NCI-H2227 treated with DMSO at 0.1 percent for 48 hours (cell line): ENCODE measurements around the gene SYNDIG1.

Experiments
- DNase-seq: peaks from one replicate; lab custom pipeline; 2025; lab: John Stamatoyannopoulos, UW

SYNDIG1 gene

DNA sequence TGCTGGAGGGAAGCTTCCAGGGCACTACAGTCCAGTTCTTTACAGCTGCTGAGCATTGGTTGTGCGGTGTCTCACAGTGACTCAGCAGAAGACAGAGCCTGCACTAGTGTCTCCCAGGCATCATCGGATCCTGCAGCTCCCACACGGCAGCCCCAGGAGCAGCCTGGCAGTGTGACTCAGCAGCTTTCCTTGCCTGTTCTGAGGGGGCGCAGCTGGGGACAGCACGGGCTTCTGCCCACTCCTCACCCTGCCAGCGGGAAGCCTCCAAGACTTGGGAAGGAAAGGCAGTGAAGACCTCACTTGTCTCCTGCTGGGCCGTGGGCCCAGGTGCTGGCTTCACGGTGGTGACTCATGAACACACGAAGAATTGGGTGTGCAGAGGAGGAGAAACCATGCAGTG is 165.4 kb downstream of the SYNDIG1 start:
- no peak for DNase-seq

DNA sequence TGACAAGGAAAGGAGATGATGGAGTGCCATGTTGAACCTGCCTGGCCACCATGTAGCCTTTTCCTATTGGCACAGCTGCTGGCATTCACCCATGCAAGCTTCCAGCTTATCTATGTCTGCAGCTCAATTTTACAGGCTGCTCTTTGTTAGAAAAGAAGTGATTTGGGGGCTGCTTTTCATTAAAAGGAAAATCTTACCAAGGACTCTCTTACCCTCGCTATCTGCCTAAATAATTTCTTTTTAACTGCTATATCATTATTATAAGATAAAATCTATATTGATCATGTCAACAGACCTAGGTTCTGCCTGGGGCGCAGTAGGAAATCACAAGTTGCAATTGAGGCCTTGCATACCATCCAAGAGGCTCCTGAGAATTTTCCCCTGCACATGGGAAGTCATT is 167.2 kb downstream of the SYNDIG1 start:
- DNase-seq, result no peak

DNA sequence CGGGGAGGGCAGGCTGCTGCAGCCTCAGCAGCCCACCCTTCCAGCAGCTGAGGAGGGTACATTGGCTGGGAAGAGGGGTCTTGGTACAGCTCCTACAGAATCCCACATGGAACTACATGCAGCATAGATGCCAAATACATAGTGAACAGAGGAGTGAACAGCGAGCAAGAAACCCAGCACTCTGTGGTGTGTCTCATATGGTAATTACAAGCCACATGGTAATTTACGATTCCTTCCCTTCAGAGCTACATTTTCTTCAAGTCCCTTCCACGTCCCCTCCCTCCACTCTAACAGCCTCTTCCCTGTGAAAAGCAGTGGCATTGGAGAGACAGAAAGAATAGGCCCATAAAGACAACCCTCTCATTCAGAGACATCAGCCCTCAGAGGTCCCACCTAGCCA is 167.7 kb downstream of the SYNDIG1 start:
- no peak for DNase-seq

DNA sequence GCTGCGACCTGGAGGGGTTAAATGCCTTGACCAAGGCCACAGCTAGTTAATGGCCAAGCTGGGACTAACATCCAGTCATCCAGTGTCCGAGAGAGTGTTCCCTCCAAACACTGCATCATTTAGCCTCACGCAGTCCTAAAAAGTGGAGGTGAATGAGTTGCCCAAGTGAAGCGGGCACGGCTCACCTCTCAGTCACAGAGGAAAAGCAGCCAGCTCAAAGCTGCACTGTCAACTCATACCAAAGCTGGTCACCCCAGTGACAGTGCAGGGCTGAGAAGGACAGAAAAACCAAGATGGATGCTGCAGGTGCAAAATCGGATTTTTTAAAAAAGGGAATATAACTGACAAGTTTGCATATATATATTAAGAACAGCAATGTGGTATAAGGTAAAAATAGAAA is 168.5 kb downstream of the SYNDIG1 start:
- no peak for DNase-seq

DNA sequence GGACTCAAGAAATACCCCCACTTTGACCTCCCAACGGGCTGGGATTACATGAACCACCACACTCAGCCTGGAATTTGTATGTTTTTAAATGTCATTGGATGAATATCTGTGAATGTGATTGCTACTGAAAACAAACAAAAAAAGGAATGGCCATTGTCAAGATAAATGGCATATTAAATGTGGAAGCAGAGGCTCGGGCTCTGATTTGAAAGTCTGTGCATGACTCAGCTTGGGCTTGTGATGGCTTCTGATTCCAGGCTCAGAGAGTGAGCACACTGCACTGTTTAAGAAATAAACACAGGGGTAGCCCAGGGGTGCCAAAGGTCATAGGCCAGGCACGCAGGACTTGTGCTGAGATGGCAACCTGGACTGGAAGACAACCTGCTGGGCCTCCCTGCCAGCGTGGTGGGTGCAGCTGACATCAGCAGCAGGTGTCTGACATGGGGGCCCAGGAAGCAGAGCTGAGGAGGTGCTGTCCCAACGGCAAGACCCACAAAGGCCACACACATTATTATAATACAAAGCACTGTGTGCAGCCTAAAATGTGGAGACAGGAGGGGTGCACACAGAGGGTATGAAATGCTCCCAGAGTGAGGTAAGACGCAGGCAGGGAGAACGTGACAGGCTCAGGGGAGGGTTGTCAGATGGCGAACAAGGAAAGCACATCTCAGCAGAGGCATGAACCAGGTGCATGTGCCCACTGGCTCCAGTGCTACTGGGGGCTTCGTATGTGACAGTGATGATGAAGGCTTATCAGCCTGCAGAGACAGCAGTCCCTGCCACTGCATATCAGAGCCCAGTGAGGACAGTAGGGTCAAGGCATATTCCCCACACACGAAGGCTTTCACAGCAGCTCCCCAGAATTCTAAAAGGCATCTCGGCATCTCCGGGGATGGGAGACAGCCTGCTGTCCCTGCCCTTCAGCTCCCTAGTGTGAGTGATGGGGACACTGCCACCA is 169.4 kb downstream of the SYNDIG1 start:
- no peak for DNase-seq

DNA sequence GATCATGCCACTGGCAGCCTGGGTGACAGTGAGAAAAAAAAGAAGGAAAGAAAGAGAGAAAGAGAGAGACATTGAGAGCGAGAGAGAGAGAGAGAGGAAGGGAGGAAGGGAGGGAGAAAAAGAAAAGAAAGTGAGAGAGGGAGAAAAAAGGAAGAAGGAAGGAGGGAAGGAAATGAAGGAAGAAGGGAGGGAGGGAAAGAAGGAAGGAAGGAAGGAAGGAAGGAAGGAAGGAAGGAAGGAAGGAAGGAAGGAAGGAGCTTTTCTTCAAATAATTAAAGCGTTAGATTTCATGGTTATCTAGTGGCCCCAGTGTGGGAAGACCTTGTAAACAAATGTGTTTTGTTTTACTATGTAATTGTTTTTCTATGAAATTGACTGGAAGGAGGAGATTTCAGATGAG is 170.8 kb downstream of the SYNDIG1 start:
- no peak for DNase-seq

DNA sequence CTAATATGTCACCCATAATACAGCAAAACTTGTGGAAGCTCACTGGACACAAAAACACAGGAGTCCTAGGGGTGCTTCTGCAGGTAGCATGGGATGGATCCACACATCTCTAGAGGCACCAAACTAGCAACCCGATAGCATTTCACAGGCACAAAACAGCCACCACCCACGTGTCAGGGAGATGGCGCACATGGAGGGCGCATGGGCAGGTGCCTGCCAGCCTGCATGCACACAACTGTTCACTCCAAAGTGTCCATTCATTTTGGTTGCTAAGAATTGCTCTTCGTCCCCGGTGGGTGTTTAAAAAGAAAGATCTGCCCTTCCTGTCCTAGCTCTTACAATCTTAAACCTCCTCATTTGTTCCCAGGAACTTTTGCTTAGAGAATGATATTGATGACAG is 171.3 kb downstream of the SYNDIG1 start:
- no peak for DNase-seq

DNA sequence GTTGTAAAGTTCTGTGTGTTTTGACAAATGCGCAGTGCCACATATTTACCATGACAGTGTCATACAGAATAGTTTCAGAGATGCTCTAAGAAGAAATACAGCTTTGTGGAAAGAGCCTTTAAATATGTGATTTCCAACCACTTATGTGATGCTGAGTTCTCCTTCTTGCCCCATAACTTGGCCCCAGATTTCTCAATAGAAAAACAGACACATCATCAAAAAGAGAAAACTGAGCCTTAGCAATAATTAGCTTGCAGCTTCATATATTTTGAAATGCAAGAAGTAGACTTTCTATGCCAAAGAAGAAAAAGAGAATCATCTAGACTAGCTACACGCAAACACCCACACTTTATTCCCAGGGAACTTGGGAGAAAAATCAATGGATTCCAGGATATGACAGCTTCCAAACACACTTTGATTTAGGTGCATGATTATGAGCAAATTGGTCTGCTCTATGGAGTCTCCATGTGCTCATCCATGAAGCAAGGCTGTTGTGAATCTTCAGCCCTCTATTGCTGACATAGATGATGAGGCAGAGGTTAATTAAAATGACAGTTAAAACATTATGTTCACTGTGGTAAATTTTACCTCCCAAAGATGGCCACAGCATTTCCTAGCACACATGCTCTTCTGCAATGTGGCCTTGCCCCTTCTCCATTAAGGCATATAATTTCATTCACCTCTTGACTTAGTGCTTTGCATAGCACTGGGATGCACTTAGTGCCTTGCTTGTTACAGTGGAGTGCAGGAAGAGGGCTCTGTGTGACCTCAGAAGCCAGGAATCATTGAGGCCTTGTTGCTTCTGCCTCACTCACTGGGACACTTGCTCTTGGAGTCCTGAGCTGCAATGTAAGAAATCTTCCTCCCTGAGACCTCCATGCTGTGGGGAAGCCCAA is 174.6 kb downstream of the SYNDIG1 start:
- DNase-seq, result no peak

DNA sequence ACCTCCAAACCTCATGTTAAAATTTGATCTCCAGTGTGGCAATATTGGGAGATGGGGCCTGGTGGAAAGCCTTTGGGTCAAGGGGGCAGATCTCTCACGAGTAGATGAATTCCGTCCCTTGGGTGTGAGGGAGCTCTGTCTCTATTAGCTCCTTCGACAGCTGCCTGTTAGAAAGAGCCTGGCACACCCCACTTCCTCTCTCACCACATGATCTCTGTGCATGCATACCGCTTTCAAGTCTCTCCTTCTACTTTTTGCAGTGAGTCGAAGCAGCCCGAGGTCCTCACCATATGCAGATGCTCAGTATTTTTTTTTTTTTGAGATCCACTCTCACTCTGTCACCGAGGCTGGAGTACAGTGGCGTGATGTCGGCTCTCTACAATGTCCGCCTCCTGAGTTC is 176.9 kb downstream of the SYNDIG1 start:
- no peak for DNase-seq

DNA sequence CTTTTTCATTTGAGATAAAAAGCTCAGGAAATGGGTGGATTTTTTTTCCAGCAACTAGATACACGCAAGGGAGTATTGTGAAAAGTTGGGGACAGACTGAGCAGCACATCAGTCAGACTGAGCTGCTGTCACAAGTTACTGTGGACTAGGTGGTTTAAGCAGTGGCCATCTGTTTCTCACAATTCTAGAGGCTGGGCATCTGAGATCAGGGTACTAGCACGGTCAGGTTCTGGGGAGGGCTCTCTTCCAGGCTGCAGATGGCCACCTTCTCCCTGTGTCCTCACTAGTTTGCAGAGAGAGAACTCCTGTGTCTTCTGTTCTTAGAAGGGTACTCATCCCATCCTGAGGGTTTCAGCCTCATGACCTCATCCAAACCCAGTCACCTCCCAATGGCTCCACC is 178.3 kb downstream of the SYNDIG1 start:
- no peak for DNase-seq

DNA sequence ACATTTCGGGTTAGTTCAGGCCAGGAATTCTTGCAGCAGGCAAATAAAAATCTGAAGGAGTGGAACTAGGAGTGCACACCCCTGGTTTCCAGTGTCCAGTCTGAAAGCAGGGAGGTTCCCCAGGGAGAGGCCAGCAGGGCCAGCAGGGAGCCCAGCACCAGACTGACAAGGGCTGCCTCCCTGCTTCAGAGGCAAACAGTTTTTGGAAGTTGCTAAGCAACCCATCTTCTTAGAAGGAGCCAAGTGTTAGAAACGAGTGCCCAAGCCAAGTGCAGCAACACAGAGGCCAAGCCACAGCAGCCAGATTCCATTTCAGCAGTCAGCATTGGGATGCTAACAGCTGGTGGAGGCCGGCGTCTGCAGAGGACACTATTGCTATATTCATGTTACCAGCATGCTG is 179.1 kb downstream of the SYNDIG1 start:
- DNase-seq, result no peak

DNA sequence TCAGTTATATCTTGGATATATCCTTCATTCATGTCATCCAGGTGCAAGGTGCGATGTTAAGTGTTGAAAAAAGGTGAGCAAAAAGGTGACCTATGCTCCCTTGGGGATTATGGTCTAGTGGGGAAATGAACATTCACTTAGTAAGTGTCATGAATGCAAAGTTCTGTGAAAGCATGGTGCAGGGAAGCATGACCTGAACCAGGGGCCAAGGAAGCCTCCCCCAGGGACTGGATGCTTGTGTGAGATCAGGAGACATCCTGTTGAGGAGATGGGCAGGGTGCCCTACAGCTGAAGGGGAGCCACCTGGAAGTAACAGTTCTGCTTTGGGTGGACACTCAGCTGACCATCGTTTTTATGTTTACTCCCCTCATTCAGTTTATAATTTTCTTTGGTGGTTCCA is 179.5 kb downstream of the SYNDIG1 start:
- no peak for DNase-seq

DNA sequence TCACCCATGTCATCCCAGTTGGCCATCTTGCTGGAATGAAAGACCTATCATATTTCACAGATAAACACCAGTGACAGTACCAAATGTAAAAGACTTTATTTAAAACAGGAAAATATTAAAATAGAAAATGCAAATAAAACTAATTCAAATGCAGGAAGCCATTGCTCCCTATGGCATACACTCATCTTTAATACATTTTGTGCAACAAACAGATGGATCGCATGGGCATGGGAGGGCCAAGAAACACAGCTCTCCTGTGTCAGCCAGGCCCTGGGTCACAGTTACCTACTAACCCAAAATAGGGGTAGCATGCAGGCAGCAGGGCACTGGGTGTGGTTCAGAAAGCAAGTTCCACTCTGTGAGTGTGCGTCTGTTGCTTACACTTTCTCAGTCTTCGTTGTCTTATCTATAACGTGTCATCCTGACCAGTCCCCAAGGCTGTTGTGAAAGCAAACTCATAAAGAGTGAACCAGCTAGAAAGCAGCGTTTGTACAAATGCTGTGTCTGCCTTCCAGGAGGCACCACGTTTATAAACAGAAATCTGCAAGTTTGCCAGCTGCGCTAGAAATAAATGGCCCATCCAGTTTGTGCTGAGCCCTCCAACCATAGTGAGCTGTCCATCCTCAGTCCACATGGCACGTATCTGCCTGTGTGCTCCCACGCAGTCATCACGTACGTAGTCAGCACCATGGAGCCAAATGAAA is 180.5 kb downstream of the SYNDIG1 start:
- no peak for DNase-seq

DNA sequence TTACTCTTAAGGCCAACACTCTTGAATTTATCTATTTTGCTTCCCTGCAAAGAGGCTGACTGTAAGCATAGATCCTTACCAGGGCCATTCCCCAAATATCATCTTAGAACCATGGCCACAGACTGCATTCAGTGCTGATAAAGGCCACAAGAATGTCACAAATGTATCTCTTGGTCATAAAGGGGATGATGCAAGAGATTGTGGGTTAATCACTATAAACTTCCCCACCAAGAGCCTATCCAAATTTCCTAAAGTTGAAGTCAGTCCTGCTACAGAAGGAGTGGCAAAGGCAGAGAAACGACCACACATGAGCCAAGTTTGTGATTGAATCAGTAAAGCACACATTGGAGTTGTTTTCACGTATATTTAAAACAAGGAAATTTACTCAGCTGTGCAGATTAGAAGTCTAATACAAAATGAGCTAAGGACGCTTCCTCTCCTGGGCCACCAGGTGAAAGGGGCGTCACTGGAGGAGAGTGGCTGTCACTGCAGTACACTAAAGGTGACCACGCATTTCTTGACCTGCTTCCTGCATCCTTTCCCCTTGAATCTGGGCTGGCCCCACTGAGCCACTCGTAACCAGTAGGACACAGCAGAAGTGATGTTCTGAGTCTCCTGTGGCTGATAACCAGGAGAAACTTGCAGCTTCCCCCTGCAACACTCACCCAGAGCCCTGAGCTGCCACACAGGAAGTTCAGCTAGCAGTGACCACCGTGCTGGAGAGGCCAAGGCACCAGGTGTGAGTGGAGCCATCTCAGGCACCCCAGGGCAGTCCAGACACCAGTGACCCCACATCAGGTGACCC is 181.9 kb downstream of the SYNDIG1 start:
- DNase-seq, result no peak

DNA sequence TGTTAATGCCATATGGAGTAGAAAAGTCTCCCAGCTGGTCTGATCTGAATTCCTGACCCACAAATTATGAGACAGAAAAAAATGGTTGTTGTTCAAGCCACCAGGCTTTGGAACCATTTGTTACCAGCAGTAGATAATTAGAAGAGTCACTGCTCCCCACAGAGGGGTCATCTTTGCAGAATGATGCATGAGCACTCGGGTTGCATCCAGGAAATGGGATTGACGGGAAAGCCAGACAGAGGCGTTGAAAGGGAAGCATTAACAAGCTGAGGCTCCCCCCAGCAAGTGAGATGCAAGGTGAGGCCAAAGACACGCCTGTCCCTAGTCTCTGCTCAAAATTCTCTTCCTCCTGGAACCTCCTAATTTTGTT is 182.5 kb downstream of the SYNDIG1 start:
- no peak for DNase-seq

DNA sequence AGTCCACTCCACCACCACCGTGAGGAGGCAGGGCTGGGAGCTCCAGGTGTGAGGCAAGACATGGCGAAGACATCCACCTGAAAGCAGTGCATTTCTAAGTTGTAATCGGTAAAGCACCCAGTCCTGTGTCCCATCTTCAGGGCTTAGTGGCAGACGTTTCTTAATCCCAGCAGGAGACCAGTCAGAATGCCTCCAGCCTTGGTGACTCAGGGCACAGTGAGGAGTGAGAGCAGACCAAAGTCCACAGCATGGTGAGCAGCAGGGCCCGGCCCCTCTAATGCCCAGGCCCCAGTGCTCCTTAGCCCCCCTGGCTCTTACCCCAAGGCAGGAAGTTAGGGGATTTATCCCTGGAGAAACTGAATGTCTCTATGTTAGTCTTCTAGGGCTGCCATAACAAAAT is 183.9 kb downstream of the SYNDIG1 start:
- no peak for DNase-seq

DNA sequence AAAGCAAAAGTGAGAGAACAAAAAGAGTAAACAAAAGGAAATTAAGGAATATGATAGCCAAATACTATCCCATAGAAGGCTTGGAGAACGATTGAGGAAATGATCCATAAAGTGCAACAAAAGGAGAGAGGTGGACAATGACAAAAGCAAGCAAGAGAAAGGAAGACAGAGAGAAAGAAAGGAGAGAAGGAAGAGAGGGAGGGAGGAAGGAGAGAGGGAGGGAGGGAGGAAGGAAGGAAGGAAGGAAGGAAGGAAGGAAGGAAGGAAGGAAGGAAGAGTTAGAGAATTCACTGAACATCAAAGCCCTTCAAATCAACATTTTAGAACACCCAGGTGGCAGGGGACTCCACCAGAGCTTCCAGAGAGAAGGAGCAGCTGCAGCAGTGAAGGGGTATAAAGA is 185.0 kb downstream of the SYNDIG1 start:
- no peak for DNase-seq

DNA sequence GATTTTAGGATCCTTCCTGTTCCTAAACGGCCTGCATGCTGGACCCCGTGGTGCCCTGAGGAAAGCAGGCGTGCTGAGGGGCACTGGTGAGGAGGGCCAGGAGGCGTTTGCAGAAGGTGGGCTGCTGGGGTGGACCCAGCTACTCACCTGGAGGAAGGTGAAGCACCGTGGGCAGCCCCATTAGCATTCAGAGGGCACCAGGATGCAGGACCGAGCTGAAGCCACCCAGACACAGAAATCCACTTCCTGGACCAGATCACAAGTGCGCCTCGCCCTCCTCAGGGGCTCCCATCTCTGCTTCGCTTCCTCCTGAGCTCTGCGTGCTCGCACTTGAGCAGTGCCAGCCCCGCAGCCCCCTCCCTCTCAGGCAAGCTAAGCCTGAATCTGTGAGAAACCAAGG is 187.0 kb downstream of the SYNDIG1 start:
- no peak for DNase-seq

DNA sequence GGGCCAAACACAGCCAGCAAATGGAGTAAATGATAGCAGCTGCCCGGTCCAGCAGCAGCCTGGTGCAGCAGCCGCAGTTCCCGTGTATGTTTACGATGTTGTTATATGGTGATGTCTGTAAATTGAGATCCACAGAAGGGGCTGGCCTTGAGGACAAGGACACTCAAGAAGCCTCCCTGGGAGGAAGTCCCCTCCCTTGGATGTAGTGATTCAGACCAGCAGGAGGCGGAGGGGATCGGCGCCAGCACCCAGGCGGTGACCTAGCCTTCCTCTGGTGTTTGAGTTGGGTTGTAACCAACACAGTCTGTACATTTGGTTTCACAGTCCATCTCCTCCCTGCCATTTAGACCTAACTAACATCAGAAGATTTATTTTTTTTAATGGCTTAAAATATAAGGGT is 187.8 kb downstream of the SYNDIG1 start:
- no peak for DNase-seq

DNA sequence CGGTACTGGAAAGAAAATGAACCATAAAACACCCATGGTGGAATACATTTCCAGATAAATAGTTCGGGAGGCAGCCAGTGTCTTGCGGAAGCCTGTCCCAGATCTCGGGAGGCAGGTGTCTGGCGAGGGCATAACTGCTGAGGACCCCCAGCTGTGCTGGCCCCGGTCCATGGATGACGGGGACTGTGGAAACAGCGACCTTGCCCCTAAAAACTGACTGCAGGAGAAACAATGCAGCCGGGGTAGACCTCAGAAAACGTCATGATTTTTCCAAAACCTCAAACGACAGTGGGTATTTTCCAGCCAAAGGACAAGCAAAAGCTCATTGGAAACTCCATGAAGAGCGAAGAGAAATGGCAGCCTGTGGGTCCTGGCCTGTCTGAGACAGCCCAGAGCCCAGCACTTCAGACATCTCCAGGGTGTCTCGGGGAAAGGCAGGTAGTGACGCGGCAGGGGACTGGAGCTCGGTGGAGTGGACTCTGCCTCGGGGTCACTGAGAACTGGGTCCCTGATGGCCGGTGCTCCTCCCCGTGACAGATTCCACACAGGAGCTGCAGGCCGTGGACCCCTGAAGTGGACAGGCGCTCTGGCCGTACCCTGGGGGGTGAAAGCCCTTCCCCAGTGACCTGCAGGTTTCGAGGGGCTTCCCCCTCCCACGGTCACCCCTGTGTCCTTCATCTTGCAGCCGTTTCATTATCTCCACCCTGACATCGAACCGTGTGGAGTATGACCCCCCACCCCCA is 188.6 kb downstream of the SYNDIG1 start:
- no peak for DNase-seq
